H9 (cell line): ENCODE data around the gene LILRA6. TPM values are rescaled to one million over a fixed set of nuclear protein-coding genes. Genes with fewer than 3 reads are reported as not detected.
A peak's percentile ranks its signal among the peaks of the same experiment; 100 is the strongest.

Source experiments
- DNase-seq: peaks from one replicate; pipeline ENCODE4 v3.0.0-alpha.2; 2017
- H2AFZ ChIP-seq: one replicate; pipeline ENCODE4 v1.6.1; 2013; ENCODE audit warnings: mild to moderate bottlenecking, low read length, control low read depth, moderate library complexity
- H2AK5ac ChIP-seq: 2 replicates; pipeline ENCODE4 v1.6.1; 2013; ENCODE audit warnings: low read length, control low read depth, mixed read lengths; ENCODE audit not compliant: insufficient read length
- H2BK120ac ChIP-seq: one replicate; pipeline ENCODE4 v1.6.1; 2013; ENCODE audit warnings: low read depth, mild to moderate bottlenecking, low read length, control low read depth, inconsistent platforms; ENCODE audit not compliant: poor library complexity, severe bottlenecking
- H2BK12ac ChIP-seq: 2 replicates; pipeline ENCODE4 v1.6.1; 2013; ENCODE audit warnings: low read length, control low read depth, mixed read lengths, low read depth; ENCODE audit not compliant: insufficient read length
- H2BK15ac ChIP-seq: 2 replicates; pipeline ENCODE4 v1.6.1; 2013; ENCODE audit warnings: low read depth, low read length, control low read depth
- H2BK20ac ChIP-seq: one replicate; pipeline ENCODE4 v1.6.1; 2013; ENCODE audit warnings: low read depth, mild to moderate bottlenecking, low read length, control low read depth, inconsistent platforms; ENCODE audit not compliant: poor library complexity, severe bottlenecking
- H2BK5ac ChIP-seq: 2 replicates; pipeline ENCODE4 v1.6.1; 2013; ENCODE audit warnings: low read length, control low read depth, mixed read lengths; ENCODE audit not compliant: insufficient read length
- H3K14ac ChIP-seq: 2 replicates; pipeline ENCODE4 v1.6.1; 2013; ENCODE audit warnings: low read length, control low read depth; ENCODE audit not compliant: insufficient read depth
- H3K18ac ChIP-seq: 2 replicates; pipeline ENCODE4 v1.6.1; 2013; ENCODE audit warnings: low read depth, mild to moderate bottlenecking, mixed read lengths, low read length, control low read depth; ENCODE audit not compliant: insufficient read length
- H3K23ac ChIP-seq: 2 replicates; pipeline ENCODE4 v1.6.1; 2013; ENCODE audit warnings: low read length, control low read depth, mixed read lengths, low read depth; ENCODE audit not compliant: insufficient read length
- H3K23me2 ChIP-seq: 2 replicates; pipeline ENCODE4 v1.6.1; 2013; ENCODE audit warnings: low read depth, mild to moderate bottlenecking, mixed read lengths, low read length, control low read depth; ENCODE audit not compliant: insufficient read length, poor library complexity, severe bottlenecking
- H3K27ac ChIP-seq: 2 replicates; pipeline ENCODE4 v1.5.1; 2013; ENCODE audit warnings: low read length, control low read depth, mixed read lengths, low read depth; ENCODE audit not compliant: insufficient read length
- H3K27me3 ChIP-seq: 2 replicates; pipeline ENCODE4 v1.6.1; 2013; ENCODE audit warnings: low read length, control low read depth, inconsistent platforms; ENCODE audit not compliant: insufficient read depth
- H3K4ac ChIP-seq: 2 replicates; pipeline ENCODE4 v1.6.1; 2013; ENCODE audit warnings: low read depth, mild to moderate bottlenecking, control low read depth, inconsistent platforms, low read length, moderate library complexity
- H3K4me1 ChIP-seq: 2 replicates; pipeline ENCODE4 v1.6.1; 2013; ENCODE audit warnings: low read length, control low read depth, inconsistent platforms; ENCODE audit not compliant: insufficient read depth
- H3K4me2 ChIP-seq: 2 replicates; pipeline ENCODE4 v1.6.1; 2013; ENCODE audit warnings: low read length, control low read depth, mixed read lengths; ENCODE audit not compliant: insufficient read length, insufficient read depth
- H3K56ac ChIP-seq: 2 replicates; pipeline ENCODE4 v1.6.1; 2013; ENCODE audit warnings: low read depth, mild to moderate bottlenecking, mixed read lengths, low read length, control low read depth; ENCODE audit not compliant: insufficient read length
- H3K79me1 ChIP-seq: 2 replicates; pipeline ENCODE4 v1.6.1; 2013; ENCODE audit warnings: low read depth, mild to moderate bottlenecking, moderate library complexity, low read length, control low read depth, inconsistent platforms; ENCODE audit not compliant: insufficient read depth, poor library complexity, severe bottlenecking
- H3K79me2 ChIP-seq: 2 replicates; pipeline ENCODE4 v1.6.1; 2013; ENCODE audit warnings: low read length, control low read depth, inconsistent platforms; ENCODE audit not compliant: insufficient read depth
- H3K9ac ChIP-seq: 2 replicates; pipeline ENCODE4 v1.6.1; 2013; ENCODE audit warnings: low read length, control low read depth, mixed read lengths; ENCODE audit not compliant: insufficient read length; ENCODE audit errors: extremely low read depth
- H3K9me3 ChIP-seq: one replicate; pipeline ENCODE4 v1.6.1; 2013; ENCODE audit warnings: low read depth, low read length, inconsistent platforms; ENCODE audit not compliant: control insufficient read depth
- H3T11ph ChIP-seq: one replicate; pipeline ENCODE4 v1.6.1; 2013; ENCODE audit warnings: mild to moderate bottlenecking, low read length, control low read depth, inconsistent platforms
- H4K20me1 ChIP-seq: one replicate; pipeline ENCODE4 v1.6.1; 2013; ENCODE audit not compliant: control insufficient read depth, insufficient read length, insufficient read depth
- H4K5ac ChIP-seq: 2 replicates; pipeline ENCODE4 v1.6.1; 2013; ENCODE audit warnings: low read depth, mild to moderate bottlenecking, mixed read lengths, low read length, control low read depth; ENCODE audit not compliant: insufficient read length
- H4K8ac ChIP-seq: replicated peaks from 2 replicates; pipeline ENCODE4 v1.6.1; 2013; ENCODE audit warnings: low read length, control low read depth, mixed read lengths, low read depth; ENCODE audit not compliant: insufficient read length
- H4K91ac ChIP-seq: 2 replicates; pipeline ENCODE4 v1.6.1; 2013; ENCODE audit warnings: low read depth, mild to moderate bottlenecking, moderate library complexity, mixed read lengths, low read length, control low read depth; ENCODE audit not compliant: insufficient read length
- H3K27ac Mint-ChIP-seq, 3 experiments: 2 replicates in 2 of 3; 3 replicates in 1 of 3; pipeline ENCODE4 v1.8.0; 2020 to 2021; ENCODE audit warnings: mixed read lengths in 3 of 3, mild to moderate bottlenecking in 1 of 3, moderate library complexity in 1 of 3
- H3K27me3 Mint-ChIP-seq: 2 replicates; pipeline ENCODE4 v1.8.0; 2021; ENCODE audit warnings: low read depth, mild to moderate bottlenecking, moderate library complexity, mixed read lengths
- H3K36me3 Mint-ChIP-seq, 3 experiments: 2 replicates in 2 of 3; 3 replicates in 1 of 3; pipeline ENCODE4 v1.8.0; 2020 to 2021; ENCODE audit warnings: low read depth in 3 of 3, mixed read lengths in 3 of 3; ENCODE audit not compliant: insufficient read depth in 1 of 3
- H3K4me1 Mint-ChIP-seq, 2 experiments: 2 replicates each; pipeline ENCODE4 v1.8.0; 2020; ENCODE audit warnings: mixed read lengths in 2 of 2
- H3K4me3 Mint-ChIP-seq, 2 experiments: 2 replicates in 1 of 2; 3 replicates in 1 of 2; pipeline ENCODE4 v1.8.0; 2020 to 2021; ENCODE audit warnings: mild to moderate bottlenecking in 2 of 2, mixed read lengths in 2 of 2, moderate library complexity in 1 of 2
- H3K9me3 Mint-ChIP-seq, 2 experiments: 2 replicates in 1 of 2; 3 replicates in 1 of 2; pipeline ENCODE4 v1.8.0; 2020; ENCODE audit warnings: mild to moderate bottlenecking in 2 of 2, mixed read lengths in 2 of 2, moderate library complexity in 1 of 2
- CTCF ChIP-seq: fragments of 200-600 bp; sonication (generic); conservative IDR thresholded peaks from 3 replicates; pipeline ENCODE4 v1.8.0; 2021; ENCODE audit warnings: antibody characterized with exemption, mild to moderate bottlenecking
- WGBS: extraction: QIAGEN DNeasy Blood & Tissue Kit; methylation state at CpG from one replicate; pipeline ENCODE4 v1.1.7; 2013; ENCODE audit warnings: missing lambda C conversion rate, low lambda C conversion rate, mixed read lengths; ENCODE audit not compliant: insufficient read length; ENCODE audit errors: extremely low coverage; 5-methylcytosine and 5-hydroxymethylcytosine counted together
- total RNA-seq: library from RNA; stranded (reverse); gene quantifications from 2 replicates; pipeline ENCODE4 v1.2.1, GENCODE V29; 2021

The LILRA6 gene
- total RNA-seq, 1 experiment from 2014 or later: not detected

- H2BK12ac ChIP-seq: no peak overlapping the region
- peaks cover 2% of the 10 kb centered on the region; the same call in 1 of the 2 replicates for H3K27me3 ChIP-seq
Observed at GRCh38 chr19:54231077-54231931, 11.3 kb downstream of the LILRA6 start.

More at GRCh38 chr19:54231077-54231931, 11.3 kb downstream of the LILRA6 start:
- no peak overlapping the region for H3K4me2 ChIP-seq
- no peak overlapping the region for H2BK20ac ChIP-seq
- H4K5ac ChIP-seq: no peak overlapping the region
- H3T11ph ChIP-seq: no peak overlapping the region
- no peak overlapping the region for H3K4ac ChIP-seq
- no peak overlapping the region for H3K27ac ChIP-seq
- no peak overlapping the region for H3K23ac ChIP-seq
- H3K14ac ChIP-seq: no peak overlapping the region
- H3K9me3 ChIP-seq: no peaks in the 10 kb centered on the region
- H3K56ac ChIP-seq: no peak overlapping the region
- no peaks in the 10 kb centered on the region for H3K79me1 ChIP-seq
- peak; percentile 100 for TF ChIP-seq CTCF
- WGBS: no CpG with 5 or more reads among the region's 21 CpGs
- no peak overlapping the region for H2BK15ac ChIP-seq
- no peaks in the 10 kb centered on the region for H4K20me1 ChIP-seq
- H3K4me1 ChIP-seq: no peaks in the 10 kb centered on the region
- H4K91ac ChIP-seq: no peak overlapping the region
- H3K23me2 ChIP-seq: no peaks in the 10 kb centered on the region
- H2AFZ ChIP-seq: no peak overlapping the region
- DNase-seq: peak; percentile 95
- H3K27me3 Mint-ChIP-seq: peaks cover 80% of the 10 kb centered on the region
- H3K4me3 Mint-ChIP-seq: peak overlapping the region in 1 of 2 experiments; percentile 27; a peak in 1 of 5 replicates
- H2BK5ac ChIP-seq: no peak overlapping the region
- no peak overlapping the region for H2AK5ac ChIP-seq
- peaks cover 2 to 3% of the 10 kb centered on the region in 2 experiments; a peak in 3 of 4 replicates for H3K4me1 Mint-ChIP-seq
- no peak overlapping the region for H3K18ac ChIP-seq
- no peak overlapping the region for H3K9ac ChIP-seq
- H3K79me2 ChIP-seq: no peaks in the 10 kb centered on the region
- H4K8ac ChIP-seq: no peak overlapping the region
- H3K9me3 Mint-ChIP-seq: peaks cover 23 to 28% of the 10 kb centered on the region in 2 experiments
- no peak overlapping the region for H3K27ac Mint-ChIP-seq
- H3K36me3 Mint-ChIP-seq: no peaks in the 10 kb centered on the region; a peak in 1 of 7 replicates
- H2BK120ac ChIP-seq: no peak overlapping the region
